IMR-90 (cell line): ENCODE data around the gene NCKAP5L. TPM values are rescaled to one million over a fixed set of nuclear protein-coding genes. Genes with fewer than 3 reads are reported as not detected.

ENCODE experiments used
- ATAC-seq: fragments of 200-7000 bp; cut with Tn5 transposase; 2 replicates; pipeline ENCODE4 v1.9.1; 2020; ENCODE audit warnings: low read depth, mild to moderate bottlenecking, moderate library complexity
- BruUV-seq: library from RNA; stranded (reverse); fragments of 400-500 nt; replicated peaks from 2 replicates; lab custom pipeline; 2021; lab: Mats Ljungman, UMichigan
- CTCF ChIA-PET: fragments of 300-600 bp; formaldehyde crosslinking; extraction: SDS; loops from one replicate; lab custom pipeline; 2021; ENCODE audit warnings: antibody characterized with exemption; lab: Yijun Ruan, JAX
- POLR2A ChIA-PET: fragments of 300-600 bp; sonication (Branson Sonifier 250); formaldehyde crosslinking; loops from one replicate; lab custom pipeline; 2022; ENCODE audit warnings: antibody characterized with exemption; ENCODE audit not compliant: unreplicated experiment; lab: Charles Lee
- DNase-seq: peaks from one replicate; pipeline ENCODE4 v3.0.0; 2013
- H2AFZ ChIP-seq: replicated peaks from 2 replicates; pipeline ENCODE3; 2013; ENCODE audit warnings: low read length, mild to moderate bottlenecking; ENCODE audit not compliant: poor library complexity
- H2AK5ac ChIP-seq: 2 replicates; pipeline ENCODE4 v1.6.1; 2013; ENCODE audit warnings: low read depth, low read length, inconsistent platforms
- H2AK9ac ChIP-seq: replicated peaks from 2 replicates; pipeline ENCODE3; 2013; ENCODE audit warnings: mild to moderate bottlenecking, low read depth, low read length, moderate library complexity; ENCODE audit not compliant: poor library complexity
- H2BK120ac ChIP-seq: 2 replicates; pipeline ENCODE4 v1.6.1; 2013; ENCODE audit warnings: low read depth, low read length, inconsistent platforms
- H2BK15ac ChIP-seq: 3 replicates; pipeline ENCODE4 v1.6.1; 2013; ENCODE audit warnings: low read depth, low read length, inconsistent platforms
- H2BK20ac ChIP-seq: 2 replicates; pipeline ENCODE4 v1.6.1; 2013; ENCODE audit warnings: low read depth, mild to moderate bottlenecking, inconsistent platforms, low read length, moderate library complexity
- H2BK5ac ChIP-seq: 2 replicates; pipeline ENCODE4 v1.6.1; 2013; ENCODE audit warnings: mild to moderate bottlenecking, low read depth, low read length, inconsistent platforms; ENCODE audit not compliant: poor library complexity, severe bottlenecking
- H3K14ac ChIP-seq: replicated peaks from 2 replicates; pipeline ENCODE4 v1.6.1; 2013; ENCODE audit warnings: low read depth, low read length, inconsistent platforms
- H3K18ac ChIP-seq: 2 replicates; pipeline ENCODE4 v1.6.1; 2013; ENCODE audit warnings: low read depth, low read length, control low read depth
- H3K23ac ChIP-seq: 2 replicates; pipeline ENCODE4 v1.6.1; 2013; ENCODE audit warnings: low read depth, low read length, inconsistent platforms
- H3K27ac ChIP-seq: 2 replicates; pipeline ENCODE4 v1.5.1; 2013; ENCODE audit warnings: mild to moderate bottlenecking, control low read depth, low read length; ENCODE audit not compliant: insufficient read depth
- H3K27me3 ChIP-seq: 2 replicates; pipeline ENCODE4 v1.6.1; 2013; ENCODE audit warnings: low read length; ENCODE audit not compliant: control insufficient read depth, insufficient read depth
- H3K36me3 ChIP-seq: 2 replicates; pipeline ENCODE4 v1.6.1; 2013; ENCODE audit warnings: low read length, mixed read lengths; ENCODE audit not compliant: control insufficient read depth, insufficient read depth
- H3K4ac ChIP-seq: 2 replicates; pipeline ENCODE4 v1.6.1; 2013; ENCODE audit warnings: low read depth, low read length, inconsistent platforms
- H3K4me1 ChIP-seq: 2 replicates; pipeline ENCODE4 v1.6.1; 2013; ENCODE audit warnings: low read length, mixed read lengths; ENCODE audit not compliant: control insufficient read depth, insufficient read depth
- H3K4me2 ChIP-seq: 2 replicates; pipeline ENCODE4 v1.6.1; 2013; ENCODE audit warnings: low read depth, mild to moderate bottlenecking, control low read depth, low read length, moderate library complexity
- H3K4me3 ChIP-seq: 2 replicates; pipeline ENCODE4 v1.5.1; 2013; ENCODE audit warnings: low read depth, mild to moderate bottlenecking, control low read depth, low read length, moderate library complexity; ENCODE audit not compliant: insufficient read depth
- H3K56ac ChIP-seq: 2 replicates; pipeline ENCODE4 v1.6.1; 2013; ENCODE audit warnings: low read length, inconsistent platforms; ENCODE audit not compliant: insufficient read depth; ENCODE audit errors: extremely low read depth
- H3K79me1 ChIP-seq, 2 experiments: 2 replicates each; pipeline ENCODE4 v1.6.1; 2013; ENCODE audit warnings: low read length in 2 of 2, inconsistent platforms in 1 of 2, low read depth in 1 of 2
- H3K9ac ChIP-seq: 2 replicates; pipeline ENCODE4 v1.6.1; 2013; ENCODE audit warnings: low read depth, low read length, control low read depth
- H3K9me1 ChIP-seq: 2 replicates; pipeline ENCODE4 v1.6.1; 2013; ENCODE audit warnings: low read length, inconsistent platforms; ENCODE audit not compliant: insufficient read depth
- H3K9me3 ChIP-seq: 2 replicates; pipeline ENCODE4 v1.6.1; 2013; ENCODE audit warnings: low read length; ENCODE audit not compliant: control insufficient read depth, insufficient read depth
- H4K20me1 ChIP-seq: 2 replicates; pipeline ENCODE4 v1.6.1; 2013; ENCODE audit warnings: low read length, inconsistent platforms; ENCODE audit not compliant: insufficient read depth
- H4K5ac ChIP-seq: 2 replicates; pipeline ENCODE4 v1.6.1; 2013; ENCODE audit warnings: mild to moderate bottlenecking, low read depth, low read length, control low read depth
- H4K8ac ChIP-seq, 2 experiments: 2 replicates each; pipeline ENCODE4 v1.6.1; 2013; ENCODE audit warnings: low read depth in 2 of 2, low read length in 2 of 2, control low read depth in 1 of 2, inconsistent platforms in 1 of 2
- H4K91ac ChIP-seq: 2 replicates; pipeline ENCODE4 v1.6.1; 2013; ENCODE audit warnings: low read depth, low read length, inconsistent platforms; ENCODE audit not compliant: insufficient read depth
- BHLHE40 ChIP-seq: fragments of 150-350 bp; IDR thresholded peaks from 2 replicates; pipeline ENCODE4 v1.6.1; 2016; ENCODE audit warnings: mild to moderate bottlenecking, low read depth, low read length
- CTCF ChIP-seq: conservative IDR thresholded peaks from 2 replicates; pipeline ENCODE4 v1.5.1; 2012; ENCODE audit warnings: mild to moderate bottlenecking, low read depth, low read length, improper control_type of control experiment
- WGBS, 2 experiments: methylation state at CpG; one replicate each; pipeline versions ENCODE4 v1.1.5 to v1.1.7; 2013; ENCODE audit warnings: missing lambda C conversion rate in 2 of 2; ENCODE audit not compliant: insufficient read length in 1 of 2; ENCODE audit errors: extremely low coverage in 2 of 2; 5-methylcytosine and 5-hydroxymethylcytosine counted together
- dilution Hi-C: fragments of 300-500 bp; cut with HindIII; formaldehyde crosslinking; loops from one replicate; pipeline ENCODE4 v1.14.3; 2018; ENCODE audit warnings: low sequenced_read_pairs; ENCODE audit not compliant: unreplicated experiment
- in situ Hi-C: fragments of 300-500 bp; cut with MboI; formaldehyde crosslinking; loops from 3 replicates; pipeline ENCODE4 v1.14.3; 2019; ENCODE audit warnings: low sequenced_read_pairs, inconsistent platforms, mixed read lengths
- intact Hi-C: fragments of 100-400 bp; cut with micrococcal nuclease; formaldehyde crosslinking; loops from 2 replicates; pipeline ENCODE4 v1.10.0; 2022
- polyA plus RNA-seq, 3 experiments: library from polyadenylated mRNA; depleted of rRNA; stranded (reverse); fragments of >200 nt; gene quantifications; 2 replicates each; pipeline ENCODE4 v1.2.3, GENCODE V29; 2012; ENCODE audit warnings: low replicate concordance in 1 of 3
- total RNA-seq: library from RNA; depleted of rRNA; stranded (reverse); fragments of >200 nt; gene quantifications from 2 replicates; pipeline ENCODE4 v1.2.3, GENCODE V29; 2012

Gene NCKAP5L
- total and polyA plus RNA-seq, 2 of the 4 experiments (the other 2 are of a cell fraction) = 6.1 to 14.4 TPM

- no peak overlapping the region for H4K5ac ChIP-seq
- no peak overlapping the region for H2AK5ac ChIP-seq
- TF ChIP-seq CTCF (no peak), BHLHE40 (no peak)
- H2AK9ac ChIP-seq = no peak overlapping the region
- H2BK15ac ChIP-seq = no peak overlapping the region
- POLR2A ChIA-PET = no interaction called here
- peaks cover 6% of the 10 kb centered on the region; the same call in 1 of the 2 replicates for H3K36me3 ChIP-seq
- H3K14ac ChIP-seq = no peak overlapping the region
- H4K8ac ChIP-seq = no peak overlapping the region
- intact Hi-C loops = no loop called here
- H2BK120ac ChIP-seq = no peak overlapping the region
- H3K4ac ChIP-seq = no peak overlapping the region
- BruUV-seq = no TSS peak
- peaks cover 28 to 91% of the 10 kb centered on the region in 2 experiments for H3K79me1 ChIP-seq
- H3K18ac ChIP-seq = no peak overlapping the region
- H3K9ac ChIP-seq = no peak overlapping the region
- CTCF ChIA-PET = no interaction called here
- H3K9me3 ChIP-seq = no peaks in the 10 kb centered on the region
- peaks cover 36% of the 10 kb centered on the region for H3K9me1 ChIP-seq
- H3K4me1 ChIP-seq = peaks cover 27% of the 10 kb centered on the region
- H4K20me1 ChIP-seq = peaks cover 89% of the 10 kb centered on the region
- no peak for ATAC-seq
- in situ Hi-C loops = no loop called here
- H3K4me2 ChIP-seq = no peak overlapping the region
- no peak for DNase-seq
- dilution Hi-C loops = no loop called here
- H3K56ac ChIP-seq = no peak overlapping the region
- no peaks in the 10 kb centered on the region for H3K27me3 ChIP-seq
- H3K4me3 ChIP-seq = no peak overlapping the region
- H2AFZ ChIP-seq = no peak overlapping the region
- H2BK5ac ChIP-seq = no peak overlapping the region
- WGBS, 2 experiments = no CpG with 5 or more reads among the region's 1 CpG
- H3K23ac ChIP-seq = no peak overlapping the region
- no peak overlapping the region for H2BK20ac ChIP-seq
- no peak overlapping the region for H4K91ac ChIP-seq
- no peak overlapping the region for H3K27ac ChIP-seq
These were observed 4.9 kb downstream of the NCKAP5L start for GRCh38 chr12:49823350-49823749.
